Measurements from ENCODE around the gene LYRM4.

The LYRM4 gene

DNA sequence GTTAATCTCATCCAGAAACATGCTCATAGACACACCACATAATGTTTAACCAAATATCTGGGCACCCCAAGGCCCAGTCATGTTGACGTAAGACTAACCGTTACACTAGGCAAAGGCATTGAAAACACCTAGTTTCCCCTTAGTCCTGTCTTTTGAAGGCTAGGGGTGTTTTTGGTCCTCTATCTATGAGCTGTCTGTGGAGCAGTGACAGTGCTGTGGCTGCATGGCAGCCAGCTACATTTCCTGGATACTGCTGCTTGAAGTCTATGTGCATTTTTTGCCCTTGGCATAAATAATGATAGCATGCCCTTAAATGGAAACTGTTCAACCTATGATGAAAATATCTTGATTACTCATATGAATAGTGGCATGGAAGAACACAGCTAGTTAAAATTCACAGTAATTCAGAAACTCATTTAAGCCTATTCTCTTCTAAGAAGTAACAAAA lies 19.2 kb upstream of the LYRM4 start:
- DNase-seq (ENCODE audit: low spot score), result no peak

DNA sequence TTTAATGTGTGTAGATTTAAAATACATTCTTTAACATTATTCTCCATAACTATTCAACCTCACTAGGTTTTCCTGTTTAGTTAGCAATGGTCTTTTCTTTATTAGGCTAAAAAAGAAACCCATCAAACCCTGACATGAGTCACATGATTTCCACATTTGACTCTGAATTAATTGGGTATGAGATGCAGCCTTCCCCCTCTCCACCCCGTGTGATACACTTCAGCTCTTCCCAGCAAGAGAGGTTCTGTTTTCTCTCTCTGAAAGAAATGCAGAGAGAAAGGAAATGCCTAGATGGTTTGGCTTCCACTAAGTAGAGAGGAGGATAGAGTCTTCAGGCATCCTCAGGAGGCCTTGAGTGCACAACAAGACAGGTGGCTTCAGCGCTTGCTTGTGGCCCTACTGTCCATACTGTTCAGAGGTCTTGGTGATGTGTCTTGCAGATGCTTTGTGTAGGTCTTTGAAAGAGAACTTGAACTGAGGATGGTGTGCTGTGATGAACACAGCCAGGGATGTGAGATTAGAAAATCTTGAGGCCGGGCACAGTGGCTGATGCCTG lies 17.9 kb upstream of the LYRM4 start:
- no peak for DNase-seq (ENCODE audit: low spot score)

DNA sequence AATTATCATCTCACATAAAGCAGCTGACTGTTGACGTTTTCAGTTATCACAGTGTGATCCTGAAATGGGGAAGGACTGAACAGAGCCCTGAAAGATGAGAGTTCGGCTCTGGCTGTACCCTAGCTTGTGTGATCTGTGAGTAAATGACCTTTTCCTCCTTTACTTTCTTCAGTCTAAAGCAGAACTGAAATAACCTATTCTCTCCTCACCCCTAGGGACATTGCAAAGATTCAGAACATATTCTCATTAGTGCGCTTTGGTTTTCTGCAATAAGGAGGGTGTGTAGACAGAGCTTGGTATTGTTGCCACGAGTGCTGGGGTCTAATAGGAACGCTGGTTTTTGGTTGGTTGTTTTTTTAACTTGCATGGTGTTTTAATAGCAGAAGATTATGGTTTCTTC lies 17.3 kb upstream of the LYRM4 start:
- DNase-seq (ENCODE audit: low spot score), result no peak

DNA sequence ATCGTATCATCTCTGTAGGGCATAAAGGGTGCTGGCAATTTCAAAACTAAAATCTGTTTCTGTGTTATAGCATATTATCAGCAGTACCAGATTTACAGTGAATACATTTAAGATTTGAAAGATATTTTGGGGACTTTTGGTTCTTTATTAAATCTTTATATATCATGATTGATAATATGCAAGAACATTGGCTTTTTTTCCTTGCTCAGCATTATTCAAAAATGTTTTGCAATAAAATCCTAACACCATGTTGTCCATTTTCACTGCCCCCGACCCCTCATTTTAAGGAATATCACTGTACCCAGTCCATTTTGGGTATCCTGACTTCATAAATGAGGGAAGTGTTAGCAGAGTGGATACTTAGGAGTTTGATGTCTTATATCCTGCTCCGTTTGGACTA lies 16.8 kb upstream of the LYRM4 start:
- DNase-seq (ENCODE audit: low spot score), result no peak

DNA sequence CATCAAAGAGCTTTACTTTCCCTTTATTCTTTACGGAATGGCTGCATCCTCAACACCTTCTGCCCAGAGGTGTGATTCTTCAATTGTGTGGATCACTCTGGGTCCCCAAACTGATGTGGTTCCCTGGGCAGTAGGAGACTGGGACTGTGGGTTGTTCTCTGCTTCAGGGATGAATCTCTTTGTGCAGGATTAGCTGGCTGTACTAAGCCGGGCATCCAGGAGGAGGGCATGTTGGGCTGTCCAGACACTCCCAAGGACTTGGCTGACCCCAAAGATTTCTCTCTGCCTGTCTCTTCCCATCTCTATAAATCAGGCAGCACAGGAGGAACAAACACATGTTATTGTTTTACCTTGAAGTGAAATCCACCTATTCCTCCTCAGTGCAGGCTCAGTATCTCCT lies 15.8 kb upstream of the LYRM4 start:
- DNase-seq (ENCODE audit: low spot score), result no peak

DNA sequence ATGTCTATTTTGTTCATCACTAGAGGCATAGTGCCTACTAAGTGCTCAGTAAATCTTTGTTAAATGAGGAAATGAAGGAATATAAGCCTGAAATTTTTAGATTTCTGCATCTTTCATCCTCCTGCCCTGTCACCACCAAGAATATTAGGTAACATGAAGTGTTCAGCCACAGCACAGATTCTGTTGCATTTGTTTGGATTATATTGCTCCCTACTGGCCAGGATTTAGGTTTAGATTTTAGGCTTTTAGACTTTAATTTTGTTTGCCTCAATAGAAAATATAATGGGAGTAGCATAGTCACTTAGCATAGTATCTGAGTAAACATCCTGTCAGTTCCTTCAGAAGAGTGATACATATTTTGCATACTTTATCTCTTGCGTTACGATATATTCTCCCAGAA lies 14.7 kb upstream of the LYRM4 start:
- DNase-seq (ENCODE audit: low spot score), result no peak

DNA sequence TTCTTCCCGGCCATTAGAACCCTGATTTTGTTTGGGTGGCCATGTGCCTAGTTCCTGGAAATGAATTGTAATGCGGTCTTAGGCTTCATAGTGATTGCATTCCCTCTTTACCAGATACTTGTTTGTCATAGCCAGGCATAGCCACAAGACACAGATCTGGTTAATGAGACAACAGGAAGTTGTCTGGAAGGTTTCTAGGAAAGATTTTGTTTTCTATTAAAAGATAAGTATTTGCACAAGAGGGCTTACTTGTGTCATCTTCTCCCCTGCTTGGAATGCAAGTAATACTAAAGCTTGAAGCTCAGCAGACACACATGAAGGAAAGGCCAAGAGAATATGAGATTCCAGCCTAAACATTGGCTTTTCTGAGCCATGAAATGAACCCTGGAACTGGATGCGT lies 13.5 kb upstream of the LYRM4 start:
- DNase-seq (ENCODE audit: low spot score), result no peak

DNA sequence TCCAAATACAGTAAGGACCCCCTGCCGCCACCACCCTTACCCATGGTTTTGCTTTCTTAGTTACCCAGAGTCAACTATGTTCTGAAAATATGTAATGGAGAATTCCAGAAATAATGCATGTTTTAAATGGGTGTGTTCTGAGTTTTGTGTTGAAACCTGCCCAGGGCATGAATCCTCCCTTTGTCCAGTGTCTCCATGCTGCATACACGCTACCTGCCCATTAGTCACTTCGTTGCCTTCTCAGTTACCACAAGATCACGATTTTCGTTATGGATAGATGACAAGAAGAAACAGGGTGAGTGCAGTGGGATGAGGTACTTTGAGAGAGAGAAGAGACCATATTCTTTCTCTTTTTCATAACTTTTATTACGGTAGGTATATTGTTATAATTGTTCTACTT lies 11.2 kb upstream of the LYRM4 start:
- no peak for DNase-seq (ENCODE audit: low spot score)

DNA sequence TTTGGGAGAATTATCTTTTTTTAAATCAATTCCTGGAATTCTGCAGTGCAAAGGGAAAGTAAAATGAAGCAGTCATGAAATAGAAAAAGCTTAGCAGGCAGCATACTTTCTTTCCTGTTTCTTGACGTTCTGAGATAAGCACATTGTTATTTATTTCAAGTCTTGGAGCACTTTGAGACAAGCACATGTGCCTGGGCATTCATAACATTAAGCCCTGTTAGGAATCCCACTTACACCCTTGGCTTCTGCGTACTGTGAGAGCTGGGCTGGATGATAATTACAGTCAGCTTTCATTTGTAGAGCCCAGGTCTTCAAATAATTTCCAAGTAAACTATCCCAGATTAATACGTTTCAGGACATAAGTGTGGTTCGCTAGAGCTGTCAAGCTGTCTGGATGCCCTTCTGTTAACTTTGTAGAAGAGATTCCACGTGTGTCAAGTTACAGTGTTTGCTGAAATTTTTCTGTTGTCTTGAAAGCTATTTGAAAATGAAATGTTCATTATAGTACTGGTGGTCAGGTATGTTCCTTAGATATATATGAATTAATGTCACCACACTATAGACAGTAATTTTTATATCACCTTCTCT lies 9.4 kb upstream of the LYRM4 start:
- no peak for DNase-seq (ENCODE audit: low spot score)

DNA sequence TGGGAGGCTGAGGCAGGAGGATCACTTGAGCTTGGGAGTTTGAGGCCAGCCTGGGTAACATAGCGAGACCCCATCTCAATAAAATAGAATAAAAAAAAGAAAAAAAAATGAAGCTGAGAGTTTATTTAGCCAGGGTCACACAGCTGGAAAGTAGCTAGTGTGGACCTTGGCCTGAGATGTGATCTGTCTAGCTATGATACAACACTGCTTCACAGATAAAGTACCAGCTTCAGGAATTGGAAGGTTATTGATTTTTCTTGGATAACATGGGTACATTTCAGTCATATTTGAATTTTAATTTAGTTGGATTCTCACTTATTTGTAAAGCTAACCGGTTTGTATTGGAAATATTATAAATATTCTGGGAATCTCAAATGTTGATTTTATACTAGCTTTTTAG lies 5.7 kb upstream of the LYRM4 start:
- no peak for DNase-seq (ENCODE audit: low spot score)

DNA sequence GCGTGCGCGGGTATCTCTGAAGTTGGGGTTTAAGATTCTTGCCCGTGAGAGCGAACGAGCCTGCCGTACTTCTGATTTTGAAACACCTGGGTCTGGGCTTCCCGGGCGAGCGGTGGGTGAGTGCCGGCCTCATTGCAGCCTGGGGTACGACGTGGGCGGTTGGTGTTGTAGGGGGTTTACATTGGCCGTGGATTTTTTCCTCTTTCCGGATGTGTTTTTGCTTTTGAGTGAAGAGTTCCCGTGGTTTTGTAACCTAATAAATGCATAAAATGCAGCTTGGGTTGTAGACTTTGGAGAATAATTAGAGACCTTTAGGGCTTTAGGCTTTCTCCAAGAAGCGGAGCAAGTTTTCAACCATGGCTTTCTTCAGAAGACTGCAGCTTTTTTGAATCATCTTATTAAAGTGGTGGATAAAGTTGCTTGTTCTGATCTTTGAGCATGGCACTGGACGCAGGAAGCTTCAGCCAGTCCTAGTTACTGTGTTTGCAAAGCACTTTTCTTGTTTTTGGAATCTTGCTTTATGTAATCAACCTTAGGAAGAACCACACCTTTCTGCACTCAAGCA lies 877 bp upstream of the LYRM4 start:
- no peak for DNase-seq (ENCODE audit: low spot score)

DNA sequence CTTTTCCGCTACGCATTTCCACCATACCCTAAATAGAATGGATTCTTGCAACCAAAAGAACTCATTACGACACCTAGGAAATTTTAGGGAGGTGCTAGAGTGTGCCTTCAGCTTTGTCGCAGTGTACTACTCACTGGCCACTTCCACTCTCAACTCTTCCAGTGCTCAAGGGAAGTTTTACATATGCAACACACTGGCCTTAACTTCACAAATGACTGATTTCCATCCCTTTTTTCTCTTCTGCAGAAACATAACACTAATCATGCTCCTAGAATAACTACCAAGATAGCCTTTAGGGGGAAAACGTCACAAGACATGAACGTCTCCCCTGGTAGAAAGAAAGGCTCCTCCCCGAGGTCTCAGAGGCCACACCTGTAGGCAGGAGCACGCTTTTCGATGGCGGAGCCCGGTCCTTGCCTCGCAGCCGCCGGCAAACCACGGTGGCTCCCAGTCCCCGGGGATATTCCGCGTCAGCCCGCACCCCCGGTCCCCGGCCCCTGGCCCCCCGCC lies 584 bp downstream of the LYRM4 start:
- peak; percentile 69 for DNase-seq (ENCODE audit: low spot score)

DNA sequence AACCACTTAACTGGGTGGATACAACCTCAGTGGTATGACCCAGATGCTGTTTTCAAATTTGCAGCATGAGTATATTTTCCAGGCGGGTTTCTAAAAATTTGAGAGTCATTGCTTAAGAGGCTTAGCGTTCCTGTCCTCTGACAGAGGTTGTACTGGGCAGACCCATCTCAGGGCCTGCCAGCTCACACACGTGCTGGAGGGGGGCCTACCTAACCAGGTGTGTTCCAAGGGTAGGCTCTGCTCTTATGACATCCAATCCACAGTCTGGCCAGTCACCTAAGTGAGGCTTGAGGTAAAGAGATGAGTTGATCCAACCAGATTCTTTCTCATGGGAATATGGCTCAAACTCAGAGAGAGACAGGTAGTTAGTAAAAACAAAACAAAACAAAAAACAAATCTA lies 1.3 kb downstream of the LYRM4 start:
- DNase-seq (ENCODE audit: low spot score), result no peak

DNA sequence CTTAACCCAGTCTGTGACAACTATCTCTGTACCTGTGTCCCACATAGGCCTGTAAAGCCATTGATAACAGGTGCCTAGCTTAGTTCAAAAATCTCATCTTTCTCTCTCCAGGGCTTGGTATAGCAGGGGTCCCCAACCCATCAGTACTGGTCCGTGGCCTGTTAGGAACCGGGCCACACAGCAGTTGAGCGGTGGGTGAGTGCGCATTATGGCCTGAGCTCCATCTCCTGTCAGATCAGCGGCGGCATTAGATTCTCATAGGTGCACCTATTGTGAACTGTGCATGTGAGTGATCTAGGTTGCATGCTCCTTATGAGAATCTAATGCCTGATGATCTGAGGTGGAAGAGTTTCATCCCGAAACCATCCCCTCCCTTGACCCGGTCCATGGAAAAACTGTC lies 3.4 kb downstream of the LYRM4 start:
- DNase-seq (ENCODE audit: low spot score), result no peak

DNA sequence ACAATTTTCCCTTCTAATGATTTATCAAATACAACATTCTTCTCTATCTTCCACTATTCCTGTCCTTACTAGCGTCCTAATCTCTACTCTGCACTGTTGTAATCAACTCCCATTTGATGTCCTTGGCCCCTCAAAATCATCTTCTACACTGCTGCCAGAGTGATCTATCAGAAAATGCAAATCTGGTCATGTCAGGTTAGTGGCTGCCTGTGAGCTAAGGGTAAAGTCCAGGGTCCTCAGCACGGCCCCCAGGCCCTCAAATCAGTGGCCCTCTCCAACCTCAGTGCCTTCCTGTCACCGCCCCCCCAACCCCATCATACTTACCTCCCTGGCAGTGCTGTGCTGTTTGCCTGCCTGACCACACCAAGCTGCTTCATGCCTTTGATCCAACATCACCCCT lies 3.8 kb downstream of the LYRM4 start:
- DNase-seq (ENCODE audit: low spot score), result no peak

DNA sequence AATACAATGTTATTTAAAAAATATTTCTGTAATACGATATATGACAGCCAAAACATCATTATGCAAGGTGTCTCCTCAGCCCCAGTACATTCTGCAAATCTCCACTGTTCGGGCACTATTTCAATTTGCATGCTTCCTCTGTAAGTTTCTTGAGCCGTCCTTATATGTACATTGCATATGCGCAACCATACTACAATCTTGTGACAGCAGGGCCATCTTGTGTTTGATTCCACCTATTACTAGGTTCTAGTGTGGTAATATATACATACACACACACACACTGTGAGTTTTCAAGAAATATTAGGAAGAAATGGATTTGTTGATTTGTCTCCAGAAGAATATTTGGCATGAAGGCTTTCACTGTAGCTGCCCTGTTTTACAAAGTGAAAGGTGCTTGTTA lies 9.8 kb downstream of the LYRM4 start:
- no peak for DNase-seq (ENCODE audit: low spot score)

DNA sequence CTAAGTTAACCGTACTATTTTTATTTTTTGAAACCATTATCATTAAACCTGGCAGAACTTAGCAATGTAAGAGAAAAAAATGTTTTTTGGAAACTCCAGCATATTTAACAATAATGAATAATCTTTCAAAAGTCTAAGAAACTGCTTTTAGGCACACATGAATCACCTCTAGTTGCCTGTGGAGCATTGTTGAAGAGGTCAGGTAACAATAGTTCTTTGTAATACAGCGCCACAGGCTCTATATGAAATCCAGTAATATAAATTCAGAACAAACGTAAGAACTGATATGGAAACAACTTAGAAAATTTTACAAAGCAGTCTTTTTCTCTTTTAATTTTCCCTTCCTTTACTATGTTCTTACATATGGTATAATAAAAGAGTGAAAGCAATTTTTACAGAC lies 10.3 kb downstream of the LYRM4 start:
- DNase-seq (ENCODE audit: low spot score), result no peak

DNA sequence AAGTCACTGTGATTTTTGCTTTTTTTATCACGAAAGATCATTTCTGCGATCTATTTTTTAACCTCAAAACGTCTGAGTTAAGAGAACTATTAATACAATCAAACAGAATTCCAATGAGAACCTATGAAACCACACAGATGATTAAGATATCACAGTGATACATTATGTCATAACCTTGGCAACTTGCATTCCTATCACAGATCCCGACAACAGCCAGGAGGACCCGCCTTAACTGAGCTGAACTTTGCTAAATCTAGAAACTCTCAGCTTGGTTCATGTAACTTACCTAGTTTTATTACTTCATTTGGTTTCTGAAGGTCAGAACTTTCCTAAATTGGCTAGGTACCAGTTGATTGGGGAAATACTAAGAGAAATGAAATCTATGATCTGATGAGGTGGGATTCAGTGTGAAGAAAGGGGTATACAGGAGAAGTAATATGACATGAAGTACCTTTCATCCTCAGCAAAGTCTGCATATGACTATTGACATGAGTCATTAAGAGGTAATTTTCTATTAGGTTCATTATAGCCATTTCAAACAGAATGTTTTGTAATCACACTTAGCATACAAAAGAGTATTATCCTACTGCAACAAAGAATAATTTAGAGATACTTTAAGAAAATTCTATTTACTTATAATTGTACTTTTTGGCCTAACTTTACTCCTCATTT lies 11.2 kb downstream of the LYRM4 start:
- DNase-seq (ENCODE audit: low spot score), result no peak

DNA sequence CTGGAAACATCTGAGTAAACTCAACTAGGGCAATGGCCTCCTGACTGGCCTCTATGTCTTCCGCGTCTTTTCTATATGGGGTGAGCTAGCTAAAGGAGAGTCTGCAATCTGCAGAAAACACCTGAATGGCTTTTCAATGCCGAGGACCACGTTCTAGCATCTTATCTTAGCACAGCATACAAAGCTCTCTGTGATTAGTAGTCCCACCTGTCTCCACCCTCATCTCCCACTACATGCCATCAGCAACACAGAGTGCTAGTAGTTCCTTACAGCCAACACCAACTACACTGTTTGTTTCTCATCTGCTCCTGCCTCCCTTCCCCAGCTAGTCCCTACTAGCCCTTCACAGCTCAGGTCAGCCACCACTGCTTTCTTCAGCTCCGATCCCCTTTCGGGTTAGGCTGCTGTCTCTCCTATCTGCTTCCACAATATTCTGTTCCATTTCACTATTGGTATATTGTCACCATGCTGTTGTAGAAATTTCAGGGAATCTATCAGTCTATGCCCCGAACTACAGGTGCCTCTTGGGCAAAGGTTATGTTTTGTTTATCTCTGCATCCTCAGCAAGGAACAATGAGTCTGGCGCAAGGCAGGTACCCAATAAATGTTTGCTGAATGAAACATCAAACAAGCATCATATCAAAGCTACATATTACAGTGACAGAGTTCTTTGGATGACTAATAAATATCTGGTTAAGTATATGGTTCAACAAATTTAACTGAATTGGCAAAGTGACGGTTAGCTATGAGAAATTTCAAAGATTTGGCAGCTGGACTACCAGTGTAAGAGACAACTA lies 12.2 kb downstream of the LYRM4 start:
- DNase-seq (ENCODE audit: low spot score), result no peak

DNA sequence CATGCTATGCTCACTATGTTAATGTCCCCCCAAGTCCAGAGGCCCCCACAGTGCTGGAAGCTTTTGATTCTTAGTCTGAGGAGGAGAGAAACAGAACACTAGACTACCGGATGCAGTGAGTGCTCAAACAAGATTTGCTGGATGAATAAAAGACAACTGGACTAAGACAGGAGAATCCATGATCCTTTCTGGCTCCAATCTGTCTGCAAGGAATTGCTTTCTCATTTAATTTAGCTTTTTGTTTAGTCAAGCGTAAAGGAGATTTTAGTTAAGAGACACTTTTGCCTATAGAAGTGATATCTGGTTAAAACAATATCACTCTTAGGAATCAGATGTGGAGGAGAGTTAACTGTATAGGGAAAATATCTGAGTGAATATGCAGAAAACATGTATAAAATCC lies 13.5 kb downstream of the LYRM4 start:
- no peak for DNase-seq (ENCODE audit: low spot score)

DNA sequence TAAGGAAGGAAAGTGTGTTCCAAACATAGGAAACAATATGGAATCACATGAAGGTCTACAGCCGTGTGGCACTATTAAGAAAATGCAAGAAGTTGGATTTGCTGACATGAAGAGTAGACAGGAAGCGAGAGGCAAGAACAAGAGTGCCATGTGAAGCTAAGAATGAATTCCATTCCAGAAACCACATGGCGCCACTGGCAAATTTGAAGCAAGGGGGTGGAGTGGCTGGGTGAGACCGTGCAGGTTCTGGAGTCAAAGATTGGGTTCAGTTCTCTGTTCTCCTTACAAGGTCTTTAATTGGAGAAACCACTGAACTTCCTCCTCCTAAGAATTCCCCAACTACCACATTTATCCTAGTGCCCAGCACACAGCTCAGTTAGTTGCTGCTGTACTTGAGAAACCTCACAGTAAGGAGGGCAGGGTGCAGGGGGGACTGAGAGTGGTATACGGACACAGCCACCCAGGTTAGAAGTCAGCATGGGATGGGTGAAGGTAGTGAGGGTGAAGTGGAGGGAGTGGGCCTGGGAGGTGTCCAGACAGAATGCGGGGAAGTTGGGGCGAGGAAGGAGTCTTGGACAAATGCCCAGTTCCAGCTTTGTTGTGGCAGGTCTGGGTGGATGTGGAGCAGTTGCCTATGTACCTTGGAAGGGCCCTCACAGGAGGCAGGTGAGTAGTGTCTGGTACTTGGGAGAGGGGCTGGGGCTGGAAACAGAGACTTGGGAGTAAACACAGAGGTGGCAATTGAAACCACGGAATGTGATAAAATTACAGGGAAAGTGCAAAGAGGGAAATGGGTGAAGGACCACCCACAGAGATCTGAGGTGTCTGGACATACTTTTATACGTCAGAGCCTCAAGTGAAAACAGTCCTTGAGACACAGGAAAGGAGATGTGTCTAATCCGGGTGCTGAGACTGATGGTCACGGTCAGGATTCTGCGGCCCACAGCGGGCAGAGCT lies 14.3 kb downstream of the LYRM4 start:
- no peak for DNase-seq (ENCODE audit: low spot score)

Data from AG08396 (cell line).